Mammary epithelial cell (primary cell): ENCODE measurements around the gene OR5B3.
"Not testable (repeated sequence)": the region's sequence is repeated elsewhere in the genome, so short reads cannot be mapped to it uniquely, and the experiment has no call there.

Experiments
- EZH2 ChIP-seq: IDR thresholded peaks from 2 replicates; pipeline ENCODE4 v1.6.1; 2012; ENCODE audit warnings: low read length, inconsistent platforms, borderline replicate concordance
- TF ChIP-seq, protein P1 (sequence below), 2 donors: IDR thresholded peaks in 1 of 2; conservative IDR thresholded peaks in 1 of 2; 2 replicates each; pipeline ENCODE4 v1.5.1; 2011 to 2012; ENCODE audit warnings: inconsistent platforms in 2 of 2, low read length in 2 of 2, mild to moderate bottlenecking in 2 of 2, control low read depth in 1 of 2, low read depth in 1 of 2; ENCODE audit not compliant: insufficient read depth in 1 of 2; ENCODE audit errors: extremely low read depth in 1 of 2

DNA sequence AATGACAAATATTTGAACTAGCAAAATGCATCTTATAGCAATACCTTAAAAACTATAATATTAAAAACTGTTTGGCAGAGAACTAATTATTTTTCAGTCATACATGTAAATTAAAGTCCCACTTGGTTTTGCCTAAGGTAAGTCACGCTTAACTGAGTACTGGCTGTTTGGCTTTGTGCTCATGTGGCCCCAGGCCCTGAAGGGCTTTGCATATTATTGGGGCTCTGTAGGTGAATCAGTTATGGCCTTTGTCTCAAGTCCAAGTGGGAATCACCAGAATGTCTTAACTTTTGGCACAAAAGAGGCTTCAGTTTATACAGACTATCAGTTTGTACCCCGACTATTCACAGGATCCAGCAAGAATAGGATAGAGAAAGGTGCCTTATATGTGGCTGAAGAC is 7.1 kb downstream of the OR5B3 start:
- TF ChIP-seq, protein P1, sequence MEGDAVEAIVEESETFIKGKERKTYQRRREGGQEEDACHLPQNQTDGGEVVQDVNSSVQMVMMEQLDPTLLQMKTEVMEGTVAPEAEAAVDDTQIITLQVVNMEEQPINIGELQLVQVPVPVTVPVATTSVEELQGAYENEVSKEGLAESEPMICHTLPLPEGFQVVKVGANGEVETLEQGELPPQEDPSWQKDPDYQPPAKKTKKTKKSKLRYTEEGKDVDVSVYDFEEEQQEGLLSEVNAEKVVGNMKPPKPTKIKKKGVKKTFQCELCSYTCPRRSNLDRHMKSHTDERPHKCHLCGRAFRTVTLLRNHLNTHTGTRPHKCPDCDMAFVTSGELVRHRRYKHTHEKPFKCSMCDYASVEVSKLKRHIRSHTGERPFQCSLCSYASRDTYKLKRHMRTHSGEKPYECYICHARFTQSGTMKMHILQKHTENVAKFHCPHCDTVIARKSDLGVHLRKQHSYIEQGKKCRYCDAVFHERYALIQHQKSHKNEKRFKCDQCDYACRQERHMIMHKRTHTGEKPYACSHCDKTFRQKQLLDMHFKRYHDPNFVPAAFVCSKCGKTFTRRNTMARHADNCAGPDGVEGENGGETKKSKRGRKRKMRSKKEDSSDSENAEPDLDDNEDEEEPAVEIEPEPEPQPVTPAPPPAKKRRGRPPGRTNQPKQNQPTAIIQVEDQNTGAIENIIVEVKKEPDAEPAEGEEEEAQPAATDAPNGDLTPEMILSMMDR (conservative IDR thresholded peaks at IDR 0.05 in 1 of 2, IDR thresholded peaks at IDR 0.05 in 1 of 2; ENCODE audit: extremely low read depth in 1 of 2, insufficient read depth in 1 of 2, low read depth in 1 of 2, low read length in 2 of 2): not testable (repeated sequence)
- not testable (repeated sequence) for TF ChIP-seq EZH2
